WERI-Rb-1 (cell line): ENCODE results near the gene RASGRF1.

ENCODE experiments used
- DNase-seq: peaks from one replicate; pipeline ENCODE4 v3.0.0-alpha.2; 2020
- H3K27ac ChIP-seq: fragments of 250-450 bp; sonication (Bioruptor Pico); 2 replicates; pipeline ENCODE4 v1.5.1; 2020; ENCODE audit warnings: mild to moderate bottlenecking, moderate library complexity
- H3K27me3 ChIP-seq: fragments of 250-450 bp; sonication (Bioruptor Pico); 2 replicates; pipeline ENCODE4 v1.5.1; 2021; ENCODE audit warnings: mild to moderate bottlenecking, low read depth, moderate library complexity; ENCODE audit not compliant: insufficient read depth, severe bottlenecking
- H3K36me3 ChIP-seq: fragments of 250-450 bp; sonication (Bioruptor Pico); 2 replicates; pipeline ENCODE4 v1.5.1; 2020; ENCODE audit warnings: mild to moderate bottlenecking, moderate library complexity
- H3K4me3 ChIP-seq: 2 replicates; pipeline ENCODE4 v1.5.1; 2011; ENCODE audit warnings: low read depth, mild to moderate bottlenecking, control low read depth, low read length
- H3K9me3 ChIP-seq: fragments of 250-450 bp; sonication (Bioruptor Pico); 2 replicates; pipeline ENCODE4 v1.5.1; 2021; ENCODE audit warnings: mild to moderate bottlenecking, moderate library complexity; ENCODE audit not compliant: severe bottlenecking
- CTCF ChIP-seq: IDR thresholded peaks from 2 replicates; pipeline ENCODE4 v1.5.1; 2011; ENCODE audit warnings: low read depth, mild to moderate bottlenecking, control low read depth, inconsistent platforms, low read length

RASGRF1 gene

DNA sequence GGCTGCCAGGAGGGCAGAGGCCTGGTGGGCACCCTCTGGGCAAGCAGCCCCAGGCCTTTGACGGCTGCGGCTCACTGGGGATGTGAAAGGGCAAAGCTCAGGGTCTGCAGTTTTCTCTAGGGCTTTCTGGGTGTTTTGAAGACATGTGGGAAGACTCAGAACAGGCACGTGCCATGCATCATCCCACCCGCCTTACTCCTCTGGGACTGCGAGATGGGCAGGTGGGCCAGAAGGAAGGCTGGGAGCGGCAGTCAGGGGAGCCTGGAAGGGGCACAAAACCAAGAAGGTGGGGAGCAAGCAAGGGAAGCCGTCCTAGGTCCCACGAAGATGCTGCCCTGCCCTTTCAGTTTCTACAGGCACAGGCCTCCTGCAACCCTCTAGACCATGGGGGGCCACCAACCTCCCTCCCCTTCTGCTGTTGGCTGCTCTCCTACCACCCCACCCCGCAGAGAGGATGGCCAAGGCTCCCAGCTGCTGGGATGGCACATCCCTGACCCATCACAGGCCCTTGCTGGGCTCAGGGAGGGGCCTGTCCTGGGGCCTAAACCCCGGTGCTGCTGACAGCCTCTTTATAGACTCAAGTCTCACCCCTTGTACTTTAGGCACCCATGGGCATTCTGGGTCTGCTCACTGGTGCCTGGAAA lies 73.9 kb downstream of the RASGRF1 start:
- no peak overlapping the region for H3K4me3 ChIP-seq
- no peak for DNase-seq
- H3K27ac ChIP-seq, result no peak overlapping the region
- H3K27me3 ChIP-seq, result no peaks in the 10 kb centered on the region
- no peaks in the 10 kb centered on the region for H3K9me3 ChIP-seq
- no peak for TF ChIP-seq CTCF
- no peaks in the 10 kb centered on the region for H3K36me3 ChIP-seq

GRCh38 chr15:79015416-79015815 lies 75.2 kb downstream of the RASGRF1 start:
- Histone ChIP-seq H3K9me3 (no peaks in the 10 kb centered on the region), H3K4me3 (no peak overlapping the region), H3K36me3 (no peaks in the 10 kb centered on the region), H3K27me3 (no peaks in the 10 kb centered on the region), H3K27ac (no peak overlapping the region)
- no peak for TF ChIP-seq CTCF
- DNase-seq, result no peak

DNA sequence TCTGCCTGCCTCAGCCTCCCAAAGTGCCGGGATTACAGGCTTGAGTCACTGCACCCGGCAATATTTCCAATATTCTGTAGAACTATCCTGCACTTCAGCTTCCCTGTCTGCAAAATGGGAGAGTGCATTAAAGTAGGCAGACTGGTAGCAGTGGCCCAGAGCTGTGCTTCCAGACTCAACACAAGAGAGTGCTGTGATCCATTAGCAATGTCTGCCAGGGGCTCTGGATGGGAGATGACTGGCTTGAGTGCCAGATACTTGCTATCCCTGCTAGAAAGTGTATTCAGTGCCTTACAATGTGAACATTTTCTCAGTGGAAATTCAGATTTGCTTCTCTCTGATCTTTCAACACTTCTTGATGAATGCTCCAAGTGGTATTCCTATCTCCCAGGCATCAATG lies 80.3 kb downstream of the RASGRF1 start:
- Histone ChIP-seq H3K27me3 (no peaks in the 10 kb centered on the region), H3K9me3 (no peaks in the 10 kb centered on the region), H3K27ac (no peak overlapping the region), H3K36me3 (no peaks in the 10 kb centered on the region), H3K4me3 (no peak overlapping the region)
- no peak for DNase-seq
- TF ChIP-seq CTCF, result no peak

DNA sequence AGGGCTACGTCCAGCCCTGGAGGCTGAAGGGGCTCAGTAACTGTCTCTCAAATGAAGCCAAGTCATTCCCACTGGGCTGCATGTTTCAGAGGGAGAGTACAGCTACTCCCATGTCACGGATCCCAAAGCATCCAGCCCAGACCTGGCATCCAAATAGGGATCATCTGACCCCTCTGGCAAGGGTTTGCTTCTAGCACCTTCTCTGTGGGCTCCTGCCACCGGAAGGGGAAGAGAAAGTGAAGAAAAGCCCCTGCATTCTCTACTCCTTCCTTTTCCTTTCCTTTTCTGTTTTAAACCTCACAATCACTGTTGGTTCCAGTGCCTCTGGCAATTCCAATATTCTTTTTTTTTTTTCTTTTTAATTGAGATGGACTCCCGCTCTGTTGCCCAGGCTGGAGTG lies 81.2 kb downstream of the RASGRF1 start:
- H3K4me3 ChIP-seq, result no peak overlapping the region
- no peak overlapping the region for H3K27ac ChIP-seq
- DNase-seq, result no peak
- H3K9me3 ChIP-seq, result no peaks in the 10 kb centered on the region
- no peaks in the 10 kb centered on the region for H3K27me3 ChIP-seq
- H3K36me3 ChIP-seq, result no peaks in the 10 kb centered on the region
- TF ChIP-seq CTCF, result no peak

DNA sequence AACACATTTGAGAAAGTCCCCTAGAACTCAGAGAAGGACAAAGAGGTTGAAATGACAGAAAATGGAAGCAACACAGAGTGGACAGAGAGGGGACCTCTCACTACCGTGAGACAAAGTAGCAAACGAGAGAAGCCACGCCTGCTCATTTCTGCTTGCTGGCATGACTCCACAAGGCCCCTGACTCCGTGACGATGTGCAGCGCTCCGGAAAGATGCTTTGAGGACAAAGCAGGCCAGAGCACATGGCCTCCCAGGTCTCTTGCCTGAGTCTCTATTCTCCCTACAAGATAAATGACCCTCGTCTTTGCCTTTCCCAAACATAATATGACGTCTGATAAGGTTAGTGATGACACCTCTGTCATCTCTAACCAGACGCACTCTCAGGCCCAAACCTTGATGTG lies 81.9 kb downstream of the RASGRF1 start:
- no peak for DNase-seq
- Histone ChIP-seq H3K27ac (no peak overlapping the region), H3K4me3 (no peak overlapping the region), H3K27me3 (no peaks in the 10 kb centered on the region), H3K9me3 (no peaks in the 10 kb centered on the region), H3K36me3 (no peaks in the 10 kb centered on the region)
- TF ChIP-seq CTCF, result no peak

GRCh38 chr15:79007066-79007465 lies 83.5 kb downstream of the RASGRF1 start:
- Histone ChIP-seq H3K27ac (no peak overlapping the region), H3K9me3 (no peaks in the 10 kb centered on the region), H3K4me3 (no peak overlapping the region), H3K27me3 (no peaks in the 10 kb centered on the region), H3K36me3 (no peaks in the 10 kb centered on the region)
- peak; percentile 83 for TF ChIP-seq CTCF
- DNase-seq, result peak; percentile 71
